Gastroesophageal sphincter (tissue), 4 donors: ENCODE data around the gene NCAPD2. TPM values are rescaled to one million over a fixed set of nuclear protein-coding genes. Genes with fewer than 3 reads are reported as not detected.

Experiments
- ATAC-seq: fragments of 150-250 bp; one replicate; pipeline ENCODE4 v1.9.1; 2016; ENCODE audit warnings: mild to moderate bottlenecking, moderate library complexity
- H3K27ac ChIP-seq, 4 donors: fragments of 200-600 bp; sonication (generic) in 3 of 4; 1 replicate in 3 of 4; 2 replicates in 1 of 4; pipeline ENCODE4 v1.5.1; 2016 to 2019
- H3K27me3 ChIP-seq: fragments of 200-600 bp; sonication (generic); one replicate; pipeline ENCODE4 v1.5.1; 2019
- H3K36me3 ChIP-seq, 2 donors: fragments of 200-600 bp; sonication (generic); one replicate each; pipeline ENCODE4 v1.5.1; 2019; ENCODE audit warnings: control low read depth in 1 of 2
- H3K4me1 ChIP-seq, 3 donors: fragments of 200-600 bp; sonication (generic); 1 replicate in 2 of 3; 2 replicates in 1 of 3; pipeline ENCODE4 v1.5.1; 2016 to 2019; ENCODE audit warnings: control low read depth in 2 of 3
- H3K4me3 ChIP-seq, 2 donors: fragments of 200-600 bp; sonication (generic); one replicate each; pipeline ENCODE4 v1.5.1; 2019; ENCODE audit warnings: mild to moderate bottlenecking in 1 of 2, moderate library complexity in 1 of 2
- H3K9me3 ChIP-seq, 3 donors: fragments of 200-600 bp; sonication (generic); one replicate each; pipeline ENCODE4 v1.5.1; 2017 to 2019; ENCODE audit warnings: control low read depth in 2 of 3
- CTCF ChIP-seq, 4 experiments: fragments of 200-600 bp in 2 of 4; fragments of 450-650 bp in 2 of 4; sonication (generic) in 1 of 4; IDR thresholded peaks; one replicate each; pipeline ENCODE4 v1.5.1; 2017 to 2019; ENCODE audit warnings: antibody characterized with exemption in 4 of 4, mild to moderate bottlenecking in 2 of 4, moderate library complexity in 2 of 4
- EP300 ChIP-seq: sonication (generic); formaldehyde crosslinking; IDR thresholded peaks from one replicate; pipeline ENCODE4 v1.6.1; 2017; ENCODE audit warnings: antibody characterized with exemption, mild to moderate bottlenecking
- POLR2A ChIP-seq, 2 donors: fragments of 450-650 bp; IDR thresholded peaks; one replicate each; pipeline ENCODE4 v1.6.1; 2017; ENCODE audit warnings: antibody characterized with exemption in 2 of 2, mild to moderate bottlenecking in 2 of 2, moderate library complexity in 1 of 2
- POLR2AphosphoS5 ChIP-seq: sonication (generic); formaldehyde crosslinking; IDR thresholded peaks from one replicate; pipeline ENCODE4 v1.6.1; 2017; ENCODE audit warnings: antibody characterized with exemption
- WGBS, 2 donors: methylation state at CpG; one replicate each; pipeline ENCODE4 v1.1.5; 2018; ENCODE audit warnings: low coverage in 1 of 2; 5-methylcytosine and 5-hydroxymethylcytosine counted together
- small RNA-seq, 4 donors: library from RNA; depleted of rRNA; stranded (forward); fragments of <200 nt; gene quantifications; one replicate each; pipeline ENCODE3, GENCODE V24; 2016
- total RNA-seq, 4 donors: library from RNA; depleted of rRNA; stranded (reverse); fragments of >200 nt; gene quantifications; one replicate each; pipeline ENCODE4 v1.1.0, GENCODE V29; 2016

Gene NCAPD2
- total RNA-seq, 4 donors from 2014 or later: 21.2 to 28.0 (median 24.8) TPM

GRCh38 chr12:6570264-6570887, 76.5 kb downstream of the NCAPD2 start:
- no peaks in the 10 kb centered on the region for H3K27me3 ChIP-seq
- WGBS, 2 donors: 68 to 80% methylated on average over 1 to 2 of the region's 7 CpGs
- no peaks in the 10 kb centered on the region for H3K9me3 ChIP-seq
- peak in 1 of 4 experiments; percentile 41 for TF ChIP-seq CTCF (IDR thresholded peaks at IDR 0.05)
- TF ChIP-seq POLR2A (IDR thresholded peaks at IDR 0.05): no peak
- H3K27ac ChIP-seq: no peak overlapping the region
- H3K4me1 ChIP-seq: peaks cover 0 to 29% (median 0%) of the 10 kb centered on the region in 3 donors
- no peak for ATAC-seq
- H3K4me3 ChIP-seq: no peak overlapping the region
- peaks cover 0 to 76% of the 10 kb centered on the region in 2 donors for H3K36me3 ChIP-seq

- Histone ChIP-seq H3K27ac (no peak overlapping the region), H3K36me3 (peaks cover 3 to 89% of the 10 kb centered on the region in 2 donors), H3K9me3 (no peaks in the 10 kb centered on the region), H3K4me1 (peaks cover 0 to 12% (median 0%) of the 10 kb centered on the region in 3 donors), H3K4me3 (no peak overlapping the region), H3K27me3 (no peaks in the 10 kb centered on the region)
- ATAC-seq: no peak
- WGBS, 2 donors: 50 to 66% methylated on average over 2 to 6 of the region's 8 CpGs
- TF ChIP-seq POLR2AphosphoS5: no peak
- no peak for TF ChIP-seq POLR2A (IDR thresholded peaks at IDR 0.05)
- no peak for TF ChIP-seq CTCF (IDR thresholded peaks at IDR 0.05)
- no peak for TF ChIP-seq EP300
These were observed 79.1 kb downstream of the NCAPD2 start for GRCh38 chr12:6573001-6573400.

GRCh38 chr12:6574576-6575295, 80.8 kb downstream of the NCAPD2 start:
- WGBS, 2 donors: 67 to 72% methylated on average over 3 of the region's 4 CpGs
- Histone ChIP-seq H3K4me1 (no peaks in the 10 kb centered on the region), H3K4me3 (no peak overlapping the region), H3K27ac (no peak overlapping the region), H3K36me3 (peaks cover 3 to 100% of the 10 kb centered on the region in 2 donors), H3K9me3 (no peaks in the 10 kb centered on the region), H3K27me3 (no peaks in the 10 kb centered on the region)
- no peak for ATAC-seq
- TF ChIP-seq POLR2AphosphoS5 (no peak), POLR2A (IDR thresholded peaks at IDR 0.05) (no peak)

- H3K36me3 ChIP-seq: peaks cover 3 to 100% of the 10 kb centered on the region in 2 donors
- H3K4me3 ChIP-seq: no peak overlapping the region
- no peaks in the 10 kb centered on the region for H3K27me3 ChIP-seq
- no peaks in the 10 kb centered on the region for H3K9me3 ChIP-seq
- no peak for ATAC-seq
- WGBS, 2 donors: 77 to 82% methylated on average over 4 to 8 of the region's 8 CpGs
- no peak overlapping the region for H3K27ac ChIP-seq
- TF ChIP-seq POLR2A (IDR thresholded peaks at IDR 0.05): no peak
- H3K4me1 ChIP-seq: no peaks in the 10 kb centered on the region
These were observed 81.7 kb downstream of the NCAPD2 start for GRCh38 chr12:6575648-6576047.

Small RNAs within 50 kb of the gene (small RNA-seq; reads per million reads assigned to genes)
- gene SCARNA11: 141 to 354 (median 285) reads per million in 4 donors

Other genes starting within 250 kb of the NCAPD2 start
- 10 to 100 TPM in 1 of 4 donors, 1 to 10 TPM in 1, under 1 TPM in 2; 0.35 to 44.5 (median 1.3) TPM for gene PLEKHG6, start 183.4 kb upstream of the NCAPD2 start, total RNA-seq
- 100 to 1,000 TPM; 150 to 356 (median 227) TPM for gene TNFRSF1A, start 152.0 kb upstream of the NCAPD2 start, total RNA-seq
- 10 to 100 TPM in 1 of 4 donors, 1 to 10 TPM in 1, under 1 TPM in 1, not detected in 1; 0.62 to 19.9 (median 5.2) TPM for gene SCNN1A, start 118.5 kb upstream of the NCAPD2 start, total RNA-seq
- 100 to 1,000 TPM in 3 of 4 donors, 10 to 100 TPM in 1; 86.5 to 139 (median 119) TPM for gene LTBR, start 109.9 kb upstream of the NCAPD2 start, total RNA-seq
- under 1 TPM in 2 of 4 donors, not detected in 2; 0.45 to 0.89 TPM for gene CD27, start 49.1 kb upstream of the NCAPD2 start, total RNA-seq
- gene TAPBPL, start 42.1 kb upstream of the NCAPD2 start, total RNA-seq: 10 to 100 TPM; 11.6 to 31.3 (median 16.4) TPM
- gene VAMP1, start 23.4 kb upstream of the NCAPD2 start, total RNA-seq: 10 to 100 TPM; 10.5 to 45.5 (median 17.9) TPM
- gene MRPL51, start 840 bp upstream of the NCAPD2 start, total RNA-seq: 10 to 100 TPM; 51.0 to 99.3 (median 66.0) TPM
- 1,000 to 10,000 TPM; 1,868 to 3,239 (median 2,463) TPM for gene GAPDH, start 40.4 kb downstream of the NCAPD2 start, total RNA-seq
- gene IFFO1, start 61.9 kb downstream of the NCAPD2 start, total RNA-seq: 10 to 100 TPM; 16.9 to 27.4 (median 22.1) TPM
- gene NOP2, start 74.2 kb downstream of the NCAPD2 start, total RNA-seq: 10 to 100 TPM; 22.5 to 49.8 (median 26.8) TPM
- 100 to 1,000 TPM; 133 to 266 (median 219) TPM for gene CHD4, start 113.3 kb downstream of the NCAPD2 start, total RNA-seq
- 1 to 10 TPM in 2 of 4 donors, under 1 TPM in 2; 0.47 to 2.0 (median 1.2) TPM for gene LPAR5, start 141.9 kb downstream of the NCAPD2 start, total RNA-seq
- gene ACRBP, start 153.3 kb downstream of the NCAPD2 start, total RNA-seq: 1 to 10 TPM in 2 of 4 donors, under 1 TPM in 1, not detected in 1; 0.81 to 3.2 (median 2.4) TPM
- 10 to 100 TPM; 43.2 to 63.8 (median 54.3) TPM for gene ING4, start 169.0 kb downstream of the NCAPD2 start, total RNA-seq
- 10 to 100 TPM; 26.1 to 57.5 (median 43.6) TPM for gene ZNF384, start 195.3 kb downstream of the NCAPD2 start, total RNA-seq
- 1 to 10 TPM in 1 of 4 donors, under 1 TPM in 3; 0.46 to 1.2 (median 0.73) TPM for gene PIANP, start 206.7 kb downstream of the NCAPD2 start, total RNA-seq
- 10 to 100 TPM; 54.4 to 69.5 (median 55.4) TPM for gene COPS7A, start 229.9 kb downstream of the NCAPD2 start, total RNA-seq